Heart left ventricle (tissue), 16 donors: ENCODE results near the gene RNF121. TPM values are rescaled to one million over a fixed set of nuclear protein-coding genes. Genes with fewer than 3 reads are reported as not detected.
A peak's percentile ranks its signal among the peaks of the same experiment; 100 is the strongest.

Source experiments
- ATAC-seq, 4 donors: fragments of 200-7000 bp; cut with Tn5 transposase; one replicate each; pipeline ENCODE4 v1.9.1; 2020 to 2022; ENCODE audit warnings: moderate library complexity in 4 of 4, mild to moderate bottlenecking in 3 of 4, moderate number of reproducible peaks in 1 of 4
- DNase-seq, 5 donors: peaks; one replicate each; pipeline ENCODE4 v3.0.0-alpha.2; 2020
- H3K27ac ChIP-seq, 12 donors: fragments of 200-600 bp; sonication (generic) in 4 of 12; one replicate each; pipeline versions ENCODE4 v1.5.0 to v1.8.0; 2016 to 2022; ENCODE audit warnings: mild to moderate bottlenecking in 2 of 12
- H3K27me3 ChIP-seq, 9 donors: fragments of 200-600 bp; sonication (generic) in 2 of 9; one replicate each; pipeline versions ENCODE4 v1.5.1 to v1.8.0; 2016 to 2022; ENCODE audit warnings: mild to moderate bottlenecking in 3 of 9
- H3K36me3 ChIP-seq, 9 donors: fragments of 200-600 bp; sonication (generic) in 2 of 9; one replicate each; pipeline versions ENCODE4 v1.5.0 to v1.8.0; 2018 to 2022; ENCODE audit warnings: mild to moderate bottlenecking in 2 of 9
- H3K4me1 ChIP-seq, 12 donors: fragments of 200-600 bp; sonication (generic) in 4 of 12; one replicate each; pipeline versions ENCODE4 v1.5.0 to v1.8.0; 2016 to 2022; ENCODE audit warnings: mild to moderate bottlenecking in 3 of 12
- H3K4me3 ChIP-seq, 12 donors: fragments of 200-600 bp; sonication (generic) in 4 of 12; one replicate each; pipeline versions ENCODE4 v1.5.0 to v1.8.0; 2017 to 2022; ENCODE audit warnings: mild to moderate bottlenecking in 9 of 12, moderate library complexity in 4 of 12
- H3K9me3 ChIP-seq, 12 donors: fragments of 200-600 bp; sonication (generic) in 4 of 12; one replicate each; pipeline versions ENCODE4 v1.5.0 to v1.8.0; 2016 to 2022; ENCODE audit warnings: mild to moderate bottlenecking in 1 of 12
- POLR2A ChIP-seq, 2 donors: fragments of 450-650 bp; IDR thresholded peaks; one replicate each; pipeline ENCODE4 v1.6.1; 2017; ENCODE audit warnings: antibody characterized with exemption in 2 of 2, mild to moderate bottlenecking in 2 of 2, moderate library complexity in 2 of 2
- WGBS, 4 donors: extraction: QIAGEN DNeasy Blood & Tissue Kit in 2 of 4; methylation state at CpG; one replicate each; pipeline versions ENCODE4 v1.1.5 to v1.1.7; 2013 to 2018; 5-methylcytosine and 5-hydroxymethylcytosine counted together
- intact Hi-C, 10 donors: fragments of 100-400 bp; cut with DNase I; formaldehyde crosslinking; loops; one replicate each; pipeline versions ENCODE4 v1.11.1 to v1.14.2; 2022
- polyA plus RNA-seq, 2 donors: library from polyadenylated mRNA; stranded (reverse); fragments of 200-250 nt; gene quantifications; one replicate each; pipeline ENCODE4 v1.2.3, GENCODE V29; 2013
- total RNA-seq, 9 donors: library from RNA; depleted of rRNA in 2 of 9; stranded (reverse); fragments of >200 nt in 2 of 9; fragmentation: NEBNext Ultra II Directional in 3 of 9; extraction: Animal tissue kit (Norgen Biotek cat#: 25700) in 3 of 9; gene quantifications; one replicate each; pipeline versions ENCODE4 v1.1.0 to v1.2.4, GENCODE V29; 2016 to 2023
- TF ChIP-seq, protein P1 (sequence below), 12 donors: fragments of 200-600 bp; sonication (generic) in 4 of 12; IDR thresholded peaks; one replicate each; pipeline versions ENCODE4 v1.5.0 to v1.8.0; 2018 to 2022; ENCODE audit warnings: antibody characterized with exemption in 12 of 12, mild to moderate bottlenecking in 5 of 12
- donor health status: ischemic (EF 13 %, LVEDD 7.1; RV severe dilation, severe dysfunction).
- donor health status: healthy with polysubstance abuse.
- donor health status: DM: no; HTN: yes; CAD: no.
- donor health status: DM: no; HTN: no; CAD: no.
- donor health status: ischemic (EF 25% LVEDD 6.9; RV normal size, moderate dysfunction).
- donor health status: ischemic (EF 25% LVEDD 5.7; RV mildly dilated, moderate dysfunction).
- donor health status: healthy.
- donor health status: DM: yes; HTN: yes; CAD: no.
- donor health status: ischemic (EF 35%, LVEDD 5.7; RV mildly dilated, moderate dysfunction).
- donor health status: nonischemic (EF 11% LVEDD 7.7; RV severe dilation, severe dysfunction).
- donor health status: DM: yes; HTN: yes; CAD: no.
- donor health status: PGD.
- donor health status: ischemic (EF 29% LVEDD 5.4; RV normal size, mild dysfunction).
- donor health status: nonischemic (EF 23%, LVEDD 6.1; RV moderate dilation, normal function).

RNF121 gene
- total and polyA plus RNA-seq, 11 donors = 8.0 to 45.3 (median 22.0) TPM

DNA sequence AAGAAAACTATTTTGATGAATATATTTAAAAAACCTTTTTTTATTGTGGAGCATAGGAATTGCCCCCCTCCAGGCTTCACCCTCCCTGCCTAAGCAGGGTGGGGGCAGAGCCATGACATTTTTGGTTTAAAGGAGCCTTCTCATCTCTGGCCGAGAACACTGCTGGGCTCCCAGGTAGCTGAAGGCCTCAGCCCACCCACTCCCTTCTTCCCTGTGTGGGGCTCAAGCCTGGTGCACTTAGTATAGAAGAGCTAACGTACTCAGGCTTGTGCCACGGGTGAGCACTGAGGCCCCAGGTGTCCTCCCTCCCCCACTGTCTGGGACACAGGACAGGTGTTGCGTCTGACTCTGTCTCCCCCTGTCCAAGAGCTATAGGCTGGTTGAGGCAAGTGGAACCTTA is 67.7 kb downstream of the RNF121 start:
- intact Hi-C loops = no loop called here
- Histone ChIP-seq H3K4me3 (no peak overlapping the region), H3K27me3 (no peaks in the 10 kb centered on the region), H3K4me1 (peaks cover 0 to 62% (median 15%) of the 10 kb centered on the region in 12 donors), H3K27ac (peak overlapping the region in 1 of 12 donors; percentile 68), H3K36me3 (peaks cover 0 to 32% (median 13%) of the 10 kb centered on the region in 9 donors), H3K9me3 (no peaks in the 10 kb centered on the region)
- DNase-seq (no peak), ATAC-seq (peak in 1 of 4 donors; percentile 1)
- no peak for TF ChIP-seq POLR2A (IDR thresholded peaks at IDR 0.05)
- TF ChIP-seq, protein P1, sequence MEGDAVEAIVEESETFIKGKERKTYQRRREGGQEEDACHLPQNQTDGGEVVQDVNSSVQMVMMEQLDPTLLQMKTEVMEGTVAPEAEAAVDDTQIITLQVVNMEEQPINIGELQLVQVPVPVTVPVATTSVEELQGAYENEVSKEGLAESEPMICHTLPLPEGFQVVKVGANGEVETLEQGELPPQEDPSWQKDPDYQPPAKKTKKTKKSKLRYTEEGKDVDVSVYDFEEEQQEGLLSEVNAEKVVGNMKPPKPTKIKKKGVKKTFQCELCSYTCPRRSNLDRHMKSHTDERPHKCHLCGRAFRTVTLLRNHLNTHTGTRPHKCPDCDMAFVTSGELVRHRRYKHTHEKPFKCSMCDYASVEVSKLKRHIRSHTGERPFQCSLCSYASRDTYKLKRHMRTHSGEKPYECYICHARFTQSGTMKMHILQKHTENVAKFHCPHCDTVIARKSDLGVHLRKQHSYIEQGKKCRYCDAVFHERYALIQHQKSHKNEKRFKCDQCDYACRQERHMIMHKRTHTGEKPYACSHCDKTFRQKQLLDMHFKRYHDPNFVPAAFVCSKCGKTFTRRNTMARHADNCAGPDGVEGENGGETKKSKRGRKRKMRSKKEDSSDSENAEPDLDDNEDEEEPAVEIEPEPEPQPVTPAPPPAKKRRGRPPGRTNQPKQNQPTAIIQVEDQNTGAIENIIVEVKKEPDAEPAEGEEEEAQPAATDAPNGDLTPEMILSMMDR (IDR thresholded peaks at IDR 0.05) = no peak
- WGBS, 4 donors = 94 to 98% (median 96%) methylated on average over 3 to 4 of the region's 4 CpGs

DNA sequence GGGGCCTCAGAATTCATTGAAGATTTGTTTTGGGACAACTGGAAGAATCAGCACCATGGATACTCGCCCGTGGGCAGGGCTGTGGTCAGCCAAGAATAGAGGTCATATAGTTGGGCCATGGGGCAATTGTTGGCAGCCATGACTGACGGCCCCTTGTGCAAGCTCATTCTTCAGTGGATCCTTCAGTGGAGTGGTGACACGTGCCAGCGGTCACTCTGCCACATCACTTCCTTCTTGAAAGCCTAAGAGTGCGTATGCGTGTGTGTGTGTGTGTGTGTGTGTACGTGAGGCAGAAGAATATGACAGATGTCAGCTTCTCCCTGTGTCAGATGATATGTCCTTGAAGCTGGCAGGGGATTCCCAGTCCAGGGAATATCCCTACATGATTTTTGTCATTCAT is 68.1 kb downstream of the RNF121 start:
- H3K9me3 ChIP-seq = no peaks in the 10 kb centered on the region
- H3K27ac ChIP-seq = peak overlapping the region in 1 of 12 donors; percentile 93
- intact Hi-C loops = no loop called here
- H3K4me1 ChIP-seq = peaks cover 0 to 63% (median 15%) of the 10 kb centered on the region in 12 donors
- no peaks in the 10 kb centered on the region for H3K27me3 ChIP-seq
- TF ChIP-seq, protein P1 (IDR thresholded peaks at IDR 0.05) = no peak
- no peak for TF ChIP-seq POLR2A (IDR thresholded peaks at IDR 0.05)
- 48 to 66% (median 53%) methylated on average over 8 of the region's 8 CpGs for WGBS, 4 donors
- no peak overlapping the region for H3K4me3 ChIP-seq
- ATAC-seq (peak in 3 of 4 donors; percentile 44 to 60 (median 54)), DNase-seq (peak in 2 of 5 donors; percentile 80 to 83)
- peaks cover 0 to 32% (median 13%) of the 10 kb centered on the region in 9 donors for H3K36me3 ChIP-seq

DNA sequence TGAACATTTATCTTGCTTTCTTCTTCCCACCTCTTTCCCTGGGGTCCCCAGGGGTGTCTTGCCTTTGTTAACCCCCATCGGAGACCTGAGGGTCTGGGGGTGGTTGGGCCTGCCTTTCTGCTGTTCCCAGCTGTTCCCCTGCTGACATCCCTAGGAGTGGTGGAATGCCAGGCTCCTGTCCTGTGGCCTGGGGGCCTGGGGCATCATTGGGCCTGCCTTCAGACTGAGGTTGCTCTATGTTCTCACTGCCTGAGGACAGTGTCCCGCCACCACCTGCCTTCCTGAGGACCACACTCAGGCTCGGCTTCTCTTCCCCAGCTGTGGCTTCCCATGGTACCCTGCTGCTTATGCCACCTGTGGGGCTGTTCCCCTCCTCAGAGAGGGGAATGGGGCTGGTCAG is 68.7 kb downstream of the RNF121 start:
- Histone ChIP-seq H3K9me3 (no peaks in the 10 kb centered on the region), H3K27me3 (no peaks in the 10 kb centered on the region), H3K4me3 (no peak overlapping the region), H3K36me3 (peaks cover 0 to 31% (median 18%) of the 10 kb centered on the region in 9 donors), H3K4me1 (peaks cover 0 to 64% (median 15%) of the 10 kb centered on the region in 12 donors), H3K27ac (peak overlapping the region in 1 of 12 donors; percentile 93)
- WGBS, 4 donors = 85 to 100% (median 95%) methylated on average over 2 to 3 of the region's 3 CpGs
- no peak for ATAC-seq
- intact Hi-C loops = no loop called here
- TF ChIP-seq POLR2A (IDR thresholded peaks at IDR 0.05) = no peak
- TF ChIP-seq, protein P1 (IDR thresholded peaks at IDR 0.05) = no peak
- DNase-seq = no peak

DNA sequence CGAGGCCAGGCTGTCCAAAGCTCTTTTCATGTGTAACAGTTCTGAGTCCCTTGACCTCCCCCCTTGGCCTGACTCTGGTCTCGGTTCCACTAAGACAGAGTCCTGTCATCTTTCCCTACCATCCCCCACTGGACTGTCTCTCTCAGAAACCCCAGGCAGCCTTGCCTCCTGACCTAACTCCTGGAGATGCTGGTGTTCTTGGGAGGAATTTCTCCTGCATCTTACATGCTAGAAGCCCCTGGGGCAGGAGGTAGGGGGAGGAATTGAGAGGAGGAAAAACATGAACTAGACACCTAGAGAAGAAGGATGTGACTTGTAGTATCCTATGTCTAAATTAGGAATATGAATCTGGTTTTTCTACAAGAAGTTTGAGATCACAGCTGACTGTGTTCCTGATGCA is 69.2 kb downstream of the RNF121 start:
- intact Hi-C loops = no loop called here
- peaks cover 0 to 35% (median 23%) of the 10 kb centered on the region in 9 donors for H3K36me3 ChIP-seq
- WGBS, 4 donors = 92 to 99% (median 97%) methylated on average over 2 of the region's 2 CpGs
- H3K4me1 ChIP-seq = peaks cover 0 to 63% (median 15%) of the 10 kb centered on the region in 12 donors
- TF ChIP-seq, protein P1 (IDR thresholded peaks at IDR 0.05) = no peak
- no peak for TF ChIP-seq POLR2A (IDR thresholded peaks at IDR 0.05)
- H3K27ac ChIP-seq = peak overlapping the region in 6 of 12 donors; percentile 43 to 93 (median 72)
- DNase-seq (no peak), ATAC-seq (no peak)
- no peaks in the 10 kb centered on the region for H3K27me3 ChIP-seq
- H3K9me3 ChIP-seq = no peaks in the 10 kb centered on the region
- no peak overlapping the region for H3K4me3 ChIP-seq
